ENCODE results near the gene IL6R. TPM values are rescaled to one million over a fixed set of nuclear protein-coding genes. Genes with fewer than 3 reads are reported as not detected.

IL6R gene
- total RNA-seq, 2 donors from 2014 or later: 31.7 to 38.2 TPM

GRCh38 chr1:154499446-154499845 lies 94.3 kb downstream of the IL6R start:
- no peaks in the 10 kb centered on the region for H3K36me3 ChIP-seq
- no peak for DNase-seq
- H3K4me3 ChIP-seq: no peak overlapping the region
- peak overlapping the region in 1 of 2 donors; percentile 19 for H3K9ac ChIP-seq (ENCODE audit: low read depth in 2 of 2, low read length in 2 of 2)
- H3K27me3 ChIP-seq: peaks cover 32% of the 10 kb centered on the region
- H3K4me1 ChIP-seq: no peaks in the 10 kb centered on the region
- no peaks in the 10 kb centered on the region for H3K9me3 ChIP-seq
- intact Hi-C loops (cut with DNase I): no loop called here
- H3K27ac ChIP-seq: no peak overlapping the region
- TF ChIP-seq CTCF (IDR thresholded peaks at IDR 0.05): no peak

- intact Hi-C loops (cut with DNase I): no loop called here
- no peak for DNase-seq
- peaks cover 32% of the 10 kb centered on the region for H3K27me3 ChIP-seq
- H3K9ac ChIP-seq (ENCODE audit: low read depth in 2 of 2, low read length in 2 of 2): peak overlapping the region in 1 of 2 donors; percentile 34
- H3K4me1 ChIP-seq: no peaks in the 10 kb centered on the region
- TF ChIP-seq CTCF (IDR thresholded peaks at IDR 0.05): no peak
- H3K9me3 ChIP-seq: no peaks in the 10 kb centered on the region
- no peak overlapping the region for H3K27ac ChIP-seq
- peak overlapping the region; percentile 39 for H3K4me3 ChIP-seq
- no peaks in the 10 kb centered on the region for H3K36me3 ChIP-seq
Measured at GRCh38 chr1:154500533-154500932, 95.4 kb downstream of the IL6R start.

GRCh38 chr1:154501423-154502065 lies 96.4 kb downstream of the IL6R start:
- no peak for TF ChIP-seq CTCF (IDR thresholded peaks at IDR 0.05)
- intact Hi-C loops (cut with DNase I): no loop called here
- Histone ChIP-seq H3K4me1 (no peaks in the 10 kb centered on the region), H3K4me3 (peak overlapping the region; percentile 39), H3K27ac (no peak overlapping the region), H3K36me3 (no peaks in the 10 kb centered on the region), H3K9me3 (no peaks in the 10 kb centered on the region), H3K27me3 (peaks cover 32% of the 10 kb centered on the region), H3K9ac (ENCODE audit: low read depth in 2 of 2, low read length in 2 of 2) (peak overlapping the region in 1 of 2 donors; percentile 48)
- DNase-seq: peak; percentile 40

GRCh38 chr1:154502066-154502743 lies 97.1 kb downstream of the IL6R start, which contains the start of the genes SHE and TDRD10:
TSS of gene SHE (minus strand) at chr1:154502412. CDS start at chr1:154502026, 386 bp downstream.
TSS of gene TDRD10 (plus strand) at chr1:154502219. CDS start at chr1:154506904, 4,685 bp downstream.
- peak within 1 kb of the TSS; percentile 39 for H3K4me3 ChIP-seq
- peak within 1 kb of the TSS in 1 of 2 donors; percentile 48 for H3K9ac ChIP-seq (ENCODE audit: low read depth in 2 of 2, low read length in 2 of 2)
- no peak within 1 kb of the TSS for H3K27ac ChIP-seq
- no peak for DNase-seq
- H3K4me1 ChIP-seq: no peaks in the 10 kb centered on the region
- no peaks in the 10 kb centered on the region for H3K36me3 ChIP-seq
- no peak for TF ChIP-seq CTCF (IDR thresholded peaks at IDR 0.05)
- intact Hi-C loops (cut with DNase I): no loop called here
- no peaks in the 10 kb centered on the region for H3K9me3 ChIP-seq
- peaks cover 32% of the 10 kb centered on the region for H3K27me3 ChIP-seq

GRCh38 chr1:154502744-154503115 lies 97.6 kb downstream of the IL6R start:
- Histone ChIP-seq H3K27ac (no peak overlapping the region), H3K9ac (ENCODE audit: low read depth in 2 of 2, low read length in 2 of 2) (no peak overlapping the region), H3K4me3 (no peak overlapping the region), H3K36me3 (no peaks in the 10 kb centered on the region), H3K27me3 (peaks cover 32% of the 10 kb centered on the region), H3K4me1 (no peaks in the 10 kb centered on the region), H3K9me3 (no peaks in the 10 kb centered on the region)
- TF ChIP-seq CTCF (IDR thresholded peaks at IDR 0.05): no peak
- DNase-seq: no peak
- intact Hi-C loops (cut with DNase I): no loop called here
